ENCODE measurements around the gene PLEKHA3. TPM values are rescaled to one million over a fixed set of nuclear protein-coding genes. Genes with fewer than 3 reads are reported as not detected.

PLEKHA3 gene
- total and polyA plus RNA-seq, 9 of the 15 experiments (the other 6 are each of a cell fraction or from before 2014, with no cell fraction given): 2.3 to 23.4 (median 10.5) TPM

GRCh38 chr2:178478439-178479274 is 1.6 kb upstream of the PLEKHA3 start, which contains the start of gene FKBP7 (continued):
- no peak for TF ChIP-seq FOXM1 (IDR thresholded peaks at IDR 0.05; ENCODE audit: low read depth)
- TF ChIP-seq FOXM1 (CRISPR knock-in tag; IDR thresholded peaks at IDR 0.05; ENCODE audit: low read depth): peak; percentile 70; the same call in 1 of the 2 replicates
- TF ChIP-seq, protein P1, sequence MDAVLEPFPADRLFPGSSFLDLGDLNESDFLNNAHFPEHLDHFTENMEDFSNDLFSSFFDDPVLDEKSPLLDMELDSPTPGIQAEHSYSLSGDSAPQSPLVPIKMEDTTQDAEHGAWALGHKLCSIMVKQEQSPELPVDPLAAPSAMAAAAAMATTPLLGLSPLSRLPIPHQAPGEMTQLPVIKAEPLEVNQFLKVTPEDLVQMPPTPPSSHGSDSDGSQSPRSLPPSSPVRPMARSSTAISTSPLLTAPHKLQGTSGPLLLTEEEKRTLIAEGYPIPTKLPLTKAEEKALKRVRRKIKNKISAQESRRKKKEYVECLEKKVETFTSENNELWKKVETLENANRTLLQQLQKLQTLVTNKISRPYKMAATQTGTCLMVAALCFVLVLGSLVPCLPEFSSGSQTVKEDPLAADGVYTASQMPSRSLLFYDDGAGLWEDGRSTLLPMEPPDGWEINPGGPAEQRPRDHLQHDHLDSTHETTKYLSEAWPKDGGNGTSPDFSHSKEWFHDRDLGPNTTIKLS (IDR thresholded peaks at IDR 0.05; ENCODE audit: borderline replicate concordance, low read depth): peak; percentile 96
- no peak; the same call in 1 of the 2 replicates for TF ChIP-seq MAFF (IDR thresholded peaks at IDR 0.05; ENCODE audit: low read length)
- TF ChIP-seq ZNF766 (CRISPR knock-in tag; conservative IDR thresholded peaks at IDR 0.05): 0 out of 2 replicates have a peak, but pooled peaks have one; percentile 12
- no peak for TF ChIP-seq ZNF121 (CRISPR knock-in tag; conservative IDR thresholded peaks at IDR 0.05)
- TF ChIP-seq NR1H2 (CRISPR knock-in tag; IDR thresholded peaks at IDR 0.05): peak; percentile 91
- TF ChIP-seq ZBTB34 (CRISPR knock-in tag; IDR thresholded peaks at IDR 0.05): no peak
- TF ChIP-seq, protein P2, sequence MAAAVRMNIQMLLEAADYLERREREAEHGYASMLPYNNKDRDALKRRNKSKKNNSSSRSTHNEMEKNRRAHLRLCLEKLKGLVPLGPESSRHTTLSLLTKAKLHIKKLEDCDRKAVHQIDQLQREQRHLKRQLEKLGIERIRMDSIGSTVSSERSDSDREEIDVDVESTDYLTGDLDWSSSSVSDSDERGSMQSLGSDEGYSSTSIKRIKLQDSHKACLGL (CRISPR knock-in tag; IDR thresholded peaks at IDR 0.05; ENCODE audit: borderline replicate concordance, poor library complexity, severe bottlenecking): no peak
- 0 out of 2 replicates have a peak, but pooled peaks have one; percentile 31 for TF ChIP-seq ZNF24 (IDR thresholded peaks at IDR 0.05)
- TF ChIP-seq SMARCC2 (IDR thresholded peaks at IDR 0.05; ENCODE audit: low read depth): no peak
- TF ChIP-seq LCOR (CRISPR knock-in tag; IDR thresholded peaks at IDR 0.05): peak; percentile 57; the same call in 1 of the 2 replicates
- TF ChIP-seq ZNF224 (CRISPR knock-in tag; IDR thresholded peaks at IDR 0.05): no peak
- TF ChIP-seq OTX1 (CRISPR knock-in tag; IDR thresholded peaks at IDR 0.05): peak; percentile 43; the same call in 1 of the 2 replicates
- no peak for TF ChIP-seq SMARCE1 (IDR thresholded peaks at IDR 0.05)
- TF ChIP-seq PYGO2 (tag; IDR thresholded peaks at IDR 0.05): no peak
- peak; percentile 31 for TF ChIP-seq TFAP4 (CRISPR knock-in tag; IDR thresholded peaks at IDR 0.05; ENCODE audit: borderline replicate concordance)
- TF ChIP-seq GABPA (tag; conservative IDR thresholded peaks at IDR 0.05; ENCODE audit: low read depth): no peak; the same call in 1 of the 2 replicates
- TF ChIP-seq ZNF140 (CRISPR knock-in tag; IDR thresholded peaks at IDR 0.05): no peak
- TF ChIP-seq DNMT1 (IDR thresholded peaks at IDR 0.05): peak; percentile 73; the same call in 1 of the 2 replicates
- TF ChIP-seq ZNF444 (CRISPR knock-in tag; IDR thresholded peaks at IDR 0.05): 0 out of 2 replicates have a peak, but pooled peaks have one; percentile 39
- TF ChIP-seq DDX20 (tag; IDR thresholded peaks at IDR 0.05; ENCODE audit: low read depth): no peak
- TF ChIP-seq HMGN3 (IDR thresholded peaks at IDR 0.05; ENCODE audit: borderline replicate concordance, extremely low read depth, insufficient read length, low read depth, low read length): peak; percentile 79
- no peak for TF ChIP-seq FIP1L1 (IDR thresholded peaks at IDR 0.05; ENCODE audit: low read depth, low read length, poor library complexity, severe bottlenecking)
- no peak for TF ChIP-seq TAL1 (IDR thresholded peaks at IDR 0.05)
